ENCODE data around the gene PTPN5.

Gene PTPN5

GRCh38 chr11:18761144-18761543, 30.5 kb downstream of the PTPN5 start:
- no peak overlapping the region for H3K4me3 ChIP-seq (ENCODE audit: low read depth, low read length)
- TF ChIP-seq CTCF (IDR thresholded peaks at IDR 0.05; ENCODE audit: insufficient read depth, low read length, missing control alignments) = no peak
- CTCF ChIA-PET = interaction anchor here (0.7 to 1.8 kb wide), 3 partner anchors 11 to 646 kb away, joined by 3 to 4 read pairs (median 3); no protein-coding TSS in a partner anchor
- DNase-seq (ENCODE audit: low read depth, low spot score) = no peak
- POLR2A ChIA-PET = no interaction called here

GRCh38 chr11:18757811-18758210, 33.8 kb downstream of the PTPN5 start:
- no peak for TF ChIP-seq CTCF (IDR thresholded peaks at IDR 0.05; ENCODE audit: insufficient read depth, low read length, missing control alignments)
- DNase-seq (ENCODE audit: low read depth, low spot score) = no peak
- ChIA-PET POLR2A (no interaction called here), CTCF (interaction anchor here (1.0 to 1.8 kb wide), 4 partner anchors 17 to 36 kb away, joined by 3 to 10 read pairs (median 4); no protein-coding TSS in a partner anchor)
- no peak overlapping the region for H3K4me3 ChIP-seq (ENCODE audit: low read depth, low read length)

- ChIA-PET CTCF (interaction anchor here (1.1 kb wide), 2 partner anchors 13 to 21 kb away, joined by 3 read pairs; no protein-coding TSS in a partner anchor), POLR2A (no interaction called here)
- DNase-seq (ENCODE audit: low read depth, low spot score) = no peak
- H3K4me3 ChIP-seq (ENCODE audit: low read depth, low read length) = no peak overlapping the region
- TF ChIP-seq CTCF (IDR thresholded peaks at IDR 0.05; ENCODE audit: insufficient read depth, low read length, missing control alignments) = no peak
Measured at GRCh38 chr11:18756889-18757288, 34.7 kb downstream of the PTPN5 start.

- ChIA-PET POLR2A (no interaction called here), CTCF (no interaction called here)
- H3K4me3 ChIP-seq (ENCODE audit: low read depth, low read length) = no peak overlapping the region
- no peak for DNase-seq (ENCODE audit: low read depth, low spot score)
- no peak for TF ChIP-seq CTCF (IDR thresholded peaks at IDR 0.05; ENCODE audit: insufficient read depth, low read length, missing control alignments)
Measured at GRCh38 chr11:18754308-18754707, 37.3 kb downstream of the PTPN5 start.

- no peak for TF ChIP-seq CTCF (IDR thresholded peaks at IDR 0.05; ENCODE audit: insufficient read depth, low read length, missing control alignments)
- CTCF ChIA-PET = interaction anchor here (1.3 to 1.5 kb wide), 2 partner anchors 12 to 31 kb away, joined by 3 to 4 read pairs; no protein-coding TSS in a partner anchor
- H3K4me3 ChIP-seq (ENCODE audit: low read depth, low read length) = no peak overlapping the region
- POLR2A ChIA-PET = no interaction called here
- no peak for DNase-seq (ENCODE audit: low read depth, low spot score)
Measured at GRCh38 chr11:18752502-18752901, 39.1 kb downstream of the PTPN5 start.

- CTCF ChIA-PET = interaction anchor here (1.5 to 3.1 kb wide), 3 partner anchors 12 to 635 kb away, joined by 5 to 17 read pairs (median 7); no protein-coding TSS in a partner anchor
Measured at GRCh38 chr11:18750944-18751343, 40.7 kb downstream of the PTPN5 start.

More at GRCh38 chr11:18750944-18751343, 40.7 kb downstream of the PTPN5 start:
- POLR2A ChIA-PET = no interaction called here
- TF ChIP-seq CTCF (IDR thresholded peaks at IDR 0.05; ENCODE audit: insufficient read depth, low read length, missing control alignments) = no peak
- H3K4me3 ChIP-seq (ENCODE audit: low read depth, low read length) = no peak overlapping the region
- no peak for DNase-seq (ENCODE audit: low read depth, low spot score)

All from AG04449 (cell line).